CMK (cell line): ENCODE data around the gene DRD3.

Experiments
- DNase-seq: peaks from one replicate; pipeline ENCODE4 v3.0.0-alpha.2; 2010; ENCODE audit warnings: low read depth

Gene DRD3

DNA sequence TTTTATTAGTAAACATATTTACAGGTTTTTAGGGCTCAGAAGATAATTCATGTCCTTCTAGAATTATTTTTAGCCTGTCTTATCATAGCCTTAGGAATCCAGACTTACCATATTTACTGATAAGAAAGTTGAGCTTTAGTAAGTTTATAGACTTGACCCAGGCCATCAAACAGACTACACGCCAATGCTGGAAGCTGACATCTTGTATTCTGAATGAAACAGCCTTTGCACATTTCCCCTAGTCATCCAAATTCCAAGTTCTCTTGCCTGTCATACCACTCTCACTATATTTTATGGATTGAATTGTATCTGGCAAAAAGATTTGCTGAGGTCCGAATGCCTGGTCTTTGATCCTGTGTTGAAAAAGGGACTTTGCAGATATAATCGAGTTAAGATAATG, 58.6 kb downstream of the DRD3 start:
- no peak for DNase-seq

DNA sequence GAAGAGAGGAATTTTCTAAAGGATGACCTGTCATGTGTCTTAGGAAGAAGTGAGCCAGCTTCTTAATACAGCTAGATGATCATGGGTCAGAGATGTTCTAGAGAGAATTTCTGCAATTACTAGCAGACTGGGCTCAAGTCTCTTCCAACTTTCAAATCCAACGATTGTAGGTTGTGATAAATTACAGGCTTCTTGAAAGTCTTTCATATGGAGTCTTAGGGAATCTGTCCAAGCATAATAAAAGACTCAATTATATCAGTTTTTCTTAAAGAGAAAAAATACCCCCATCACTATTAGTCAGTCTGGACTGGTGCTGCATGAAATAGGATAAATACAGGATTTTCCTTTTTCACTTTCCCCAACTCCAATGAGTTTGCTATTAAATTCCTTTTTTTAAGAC, 59.1 kb downstream of the DRD3 start:
- no peak for DNase-seq

DNA sequence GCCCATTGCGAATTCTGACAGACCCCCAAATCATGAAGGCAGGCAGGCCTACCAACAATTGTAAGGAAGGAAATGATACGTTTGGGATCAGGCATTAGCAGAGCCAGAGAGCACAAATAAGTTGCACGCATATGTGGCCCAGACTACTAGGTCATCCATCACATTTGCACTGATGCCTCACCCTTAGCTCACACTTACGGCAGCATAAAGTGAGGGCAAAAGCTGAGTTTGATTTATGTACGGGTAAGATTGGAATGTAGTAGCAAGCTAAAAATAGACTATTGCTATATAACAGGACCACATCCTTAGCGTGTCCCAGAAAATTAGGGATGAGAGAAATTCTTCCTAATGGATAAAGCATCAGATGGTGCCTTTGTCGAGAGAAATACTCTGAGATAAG, 63.7 kb downstream of the DRD3 start:
- no peak for DNase-seq

DNA sequence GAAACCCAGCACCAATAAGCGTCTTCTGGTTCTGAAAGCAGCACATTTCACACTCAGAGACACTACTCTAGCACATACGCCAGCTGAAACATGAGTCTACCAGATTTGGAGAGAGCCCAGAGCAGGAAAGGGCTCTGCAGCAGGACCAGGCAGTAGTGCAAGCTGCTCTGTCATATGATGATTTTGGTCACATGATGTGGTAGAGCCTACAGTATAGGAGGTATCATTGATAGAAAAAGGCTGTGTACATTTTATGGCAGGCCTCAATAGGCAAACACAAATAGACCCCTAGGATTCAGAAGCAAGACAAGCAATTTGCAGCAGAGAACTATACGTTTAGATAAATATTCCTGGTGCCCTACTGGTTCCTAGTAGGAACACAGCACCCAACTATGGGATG, 64.1 kb downstream of the DRD3 start:
- DNase-seq: no peak

DNA sequence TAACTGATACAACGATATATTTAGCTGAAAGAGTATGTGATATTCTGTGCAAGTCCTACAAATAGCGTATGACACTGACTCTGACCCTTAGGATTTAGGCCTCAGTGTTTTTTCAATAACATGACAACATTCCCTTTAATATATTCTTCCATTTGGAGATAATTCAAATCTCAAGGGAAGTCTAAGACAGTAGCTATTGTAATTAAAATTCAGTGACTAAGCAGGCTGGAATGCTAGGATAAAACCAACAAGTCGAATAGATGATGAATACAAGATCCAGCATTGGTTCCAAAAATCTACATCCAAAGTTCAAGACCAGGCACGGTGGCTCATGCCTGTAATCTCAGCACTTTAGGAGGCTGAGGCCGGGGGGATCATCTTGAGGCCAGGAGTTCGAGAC, 66.2 kb downstream of the DRD3 start:
- DNase-seq: no peak

DNA sequence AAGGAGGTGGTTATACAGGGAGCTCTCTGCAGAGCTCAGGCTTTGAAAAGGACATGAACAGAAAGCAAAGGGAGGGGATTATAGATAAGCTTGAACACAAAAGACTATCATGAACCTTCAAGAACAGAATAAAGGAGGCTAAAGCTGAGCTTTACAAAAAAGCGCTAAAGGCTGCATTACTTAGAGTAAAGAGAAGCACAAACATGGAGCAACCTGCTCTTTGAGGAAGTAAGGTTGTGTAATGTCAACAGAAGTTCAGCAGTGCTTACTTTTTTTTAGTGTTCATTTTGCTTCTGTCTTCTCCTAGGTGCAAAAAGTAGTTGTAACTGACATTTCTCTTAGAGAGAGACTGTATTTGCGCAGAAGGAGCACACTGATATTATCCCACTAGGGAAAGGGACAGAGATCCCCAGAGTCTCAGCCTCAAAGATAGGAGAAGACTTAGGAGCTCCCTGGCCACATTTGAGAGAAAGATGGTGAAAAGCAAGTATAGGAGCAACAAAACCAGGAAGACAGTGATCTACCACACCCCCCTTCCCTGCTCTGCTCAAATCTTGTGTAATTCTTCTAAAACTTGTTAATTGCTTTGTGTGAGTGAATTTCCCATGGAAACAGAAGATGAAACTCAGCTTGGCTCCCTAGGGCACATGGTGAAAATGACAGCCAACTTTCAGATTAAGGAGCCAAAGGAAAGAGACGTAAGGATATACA, 67.6 kb downstream of the DRD3 start:
- DNase-seq: no peak

DNA sequence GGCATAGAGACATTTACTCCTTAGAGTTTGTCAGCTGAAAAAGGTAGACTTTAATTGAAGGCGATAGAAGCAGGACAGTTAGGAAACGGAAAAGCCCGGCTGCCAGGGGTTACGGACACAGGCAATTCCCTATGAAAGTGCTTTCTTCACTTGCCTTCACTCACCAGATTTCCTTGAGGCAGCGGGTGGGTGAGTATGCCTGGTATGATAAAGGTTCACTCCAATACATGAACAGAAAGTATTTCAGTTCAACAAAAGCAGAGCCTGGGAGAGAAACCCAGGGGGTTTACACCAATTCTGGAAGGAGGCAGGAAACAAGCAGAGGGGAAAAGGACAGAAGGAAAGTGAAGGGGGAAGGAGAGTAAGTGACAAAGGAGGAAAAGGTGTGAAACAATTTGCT, 68.4 kb downstream of the DRD3 start:
- no peak for DNase-seq

DNA sequence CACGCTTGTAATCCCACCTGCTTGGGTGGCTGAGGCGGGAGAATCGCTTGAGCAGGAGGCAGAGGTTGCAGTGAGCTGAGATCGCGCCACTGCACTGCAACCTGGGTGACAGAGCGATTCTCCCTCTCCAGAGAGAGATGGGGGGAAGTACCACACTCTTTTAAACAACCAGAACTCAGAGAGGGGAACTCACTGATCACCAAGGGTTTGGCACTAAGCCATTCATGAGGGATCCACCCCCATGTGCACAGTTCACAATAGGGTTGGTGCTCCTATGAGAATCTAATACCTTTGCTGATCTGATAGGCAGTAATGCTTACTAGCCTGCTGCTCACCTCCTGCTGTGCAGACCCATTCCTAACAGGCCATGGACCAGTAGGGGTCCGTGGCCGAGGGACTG, 70.7 kb downstream of the DRD3 start:
- no peak for DNase-seq

DNA sequence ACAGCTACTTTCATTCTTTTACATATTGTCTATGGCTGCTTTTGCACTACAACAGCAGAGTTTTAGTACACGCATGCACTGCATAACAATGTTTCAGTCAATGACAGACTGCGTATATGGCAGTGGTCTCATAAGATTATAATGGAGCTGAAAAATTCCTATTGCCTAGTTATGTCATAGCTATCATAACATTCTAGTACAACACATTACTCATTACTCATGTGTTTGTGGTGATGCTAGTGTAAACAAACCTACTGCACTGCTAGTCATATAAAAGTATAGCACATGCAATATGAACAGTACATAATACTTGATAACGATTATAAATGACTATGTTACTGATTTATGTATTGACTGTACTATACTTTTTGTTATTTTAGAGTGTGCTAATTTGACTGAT, 74.4 kb downstream of the DRD3 start:
- DNase-seq: no peak

DNA sequence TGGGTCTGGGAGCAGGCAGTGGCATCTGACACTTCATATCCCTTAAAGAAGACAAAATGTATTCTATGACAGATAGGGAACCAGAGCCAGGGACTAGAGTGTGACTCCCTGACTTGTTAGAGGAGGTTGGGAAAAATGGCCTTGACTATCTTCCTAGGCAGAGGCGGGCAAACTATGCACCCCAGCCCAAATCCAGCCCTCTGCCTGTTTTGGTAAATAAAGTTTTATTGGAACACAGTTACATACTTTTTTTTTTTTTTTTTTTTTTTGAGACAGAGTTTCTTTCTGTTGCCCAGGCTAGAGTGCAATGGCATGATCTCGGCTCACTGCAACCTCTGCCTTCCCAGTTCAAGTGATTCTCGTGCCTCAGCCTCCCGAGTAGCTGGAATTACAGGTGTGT, 75.0 kb downstream of the DRD3 start:
- no peak for DNase-seq

DNA sequence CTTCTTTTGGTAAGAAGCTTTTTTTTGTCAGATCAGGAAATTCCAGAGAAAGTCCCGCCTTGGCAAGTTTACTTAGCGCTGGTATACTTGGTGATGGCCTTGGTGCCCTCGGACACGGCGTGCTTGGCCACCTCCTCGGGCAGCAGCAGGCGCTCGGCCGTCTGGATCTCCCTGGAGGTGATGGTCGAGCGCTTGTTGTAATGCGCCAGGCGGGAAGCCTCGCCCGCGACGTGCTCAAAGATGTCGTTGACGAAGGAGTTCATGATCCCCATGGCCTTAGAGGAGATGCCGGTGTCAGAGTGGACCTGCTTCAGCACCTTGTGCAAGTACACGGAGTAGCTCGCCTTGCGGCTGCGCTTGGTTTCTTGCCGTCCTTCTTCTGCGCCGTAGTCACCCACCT, 75.7 kb downstream of the DRD3 start:
- DNase-seq: no peak

DNA sequence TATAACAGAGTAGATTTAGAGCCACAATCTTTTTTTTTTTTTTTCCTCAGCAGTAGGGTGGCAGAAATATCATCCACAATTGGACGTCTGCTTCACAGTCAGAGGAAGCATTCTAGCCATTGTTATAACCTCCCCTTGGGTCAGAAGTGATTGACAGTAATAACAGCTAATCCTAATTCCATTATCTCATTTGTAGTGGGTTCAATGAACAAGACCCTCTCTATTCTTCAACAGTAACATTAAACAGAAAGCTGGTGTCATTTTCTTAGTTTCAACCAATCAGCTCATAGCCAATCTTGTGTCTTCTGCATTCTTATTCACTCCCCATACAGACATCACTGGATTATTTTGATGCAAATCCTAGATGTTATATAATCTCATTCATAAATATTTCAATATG, 77.8 kb downstream of the DRD3 start:
- DNase-seq: no peak

DNA sequence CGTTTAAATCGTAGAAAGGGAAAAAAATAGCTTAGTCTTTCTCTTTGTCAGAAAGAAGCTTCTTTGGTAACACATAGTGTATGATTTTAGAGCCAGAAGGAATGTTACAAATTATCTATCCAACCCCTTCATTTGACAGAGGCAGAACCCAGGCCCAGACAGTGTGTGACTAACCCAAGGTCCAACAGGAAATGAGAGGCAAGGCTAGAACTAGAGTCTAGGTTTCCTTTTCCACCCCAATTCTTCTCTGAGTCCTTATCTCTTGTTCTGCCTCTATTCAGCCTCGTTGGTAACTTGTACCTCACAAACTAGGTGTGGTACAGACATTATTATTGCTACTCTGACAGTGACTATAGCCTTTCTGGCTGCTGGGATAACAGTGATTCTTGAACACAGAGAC, 83.1 kb downstream of the DRD3 start:
- no peak for DNase-seq

DNA sequence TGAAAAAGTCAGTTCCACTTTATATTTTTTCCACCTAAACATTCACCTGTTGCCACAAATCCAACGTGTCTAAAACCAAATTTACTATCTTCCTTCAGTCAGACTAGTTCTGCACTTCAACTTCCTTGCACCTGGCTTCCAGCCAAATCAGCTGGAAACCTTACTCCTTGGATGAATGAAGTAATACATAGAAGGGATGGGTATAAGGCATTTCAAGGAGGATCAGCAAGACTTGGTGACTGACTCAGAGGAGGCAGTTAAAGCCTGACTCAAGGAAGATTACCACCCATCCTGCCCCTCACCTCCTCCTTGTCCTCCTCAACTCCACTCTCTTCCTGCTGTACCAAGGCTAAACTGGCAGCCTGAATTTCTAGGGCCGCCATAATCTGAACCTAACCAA, 85.3 kb downstream of the DRD3 start:
- DNase-seq: no peak

DNA sequence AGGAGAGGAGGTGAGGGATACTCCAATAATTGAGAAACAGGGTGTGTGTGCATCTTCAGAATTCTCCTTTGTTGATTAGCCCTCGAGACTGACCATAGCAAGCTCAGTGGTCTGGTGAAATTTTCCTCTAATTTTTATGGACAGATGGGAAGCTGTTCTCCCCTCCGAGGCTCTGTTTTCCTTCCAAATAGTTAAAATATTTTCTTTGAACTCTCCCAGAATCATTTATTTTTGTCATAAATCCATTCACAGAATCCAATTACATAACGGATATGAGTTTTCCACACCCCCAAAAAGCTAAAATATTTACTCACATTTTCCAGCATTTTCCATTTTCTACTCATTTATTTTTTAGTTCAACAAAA, 85.9 kb downstream of the DRD3 start:
- no peak for DNase-seq

DNA sequence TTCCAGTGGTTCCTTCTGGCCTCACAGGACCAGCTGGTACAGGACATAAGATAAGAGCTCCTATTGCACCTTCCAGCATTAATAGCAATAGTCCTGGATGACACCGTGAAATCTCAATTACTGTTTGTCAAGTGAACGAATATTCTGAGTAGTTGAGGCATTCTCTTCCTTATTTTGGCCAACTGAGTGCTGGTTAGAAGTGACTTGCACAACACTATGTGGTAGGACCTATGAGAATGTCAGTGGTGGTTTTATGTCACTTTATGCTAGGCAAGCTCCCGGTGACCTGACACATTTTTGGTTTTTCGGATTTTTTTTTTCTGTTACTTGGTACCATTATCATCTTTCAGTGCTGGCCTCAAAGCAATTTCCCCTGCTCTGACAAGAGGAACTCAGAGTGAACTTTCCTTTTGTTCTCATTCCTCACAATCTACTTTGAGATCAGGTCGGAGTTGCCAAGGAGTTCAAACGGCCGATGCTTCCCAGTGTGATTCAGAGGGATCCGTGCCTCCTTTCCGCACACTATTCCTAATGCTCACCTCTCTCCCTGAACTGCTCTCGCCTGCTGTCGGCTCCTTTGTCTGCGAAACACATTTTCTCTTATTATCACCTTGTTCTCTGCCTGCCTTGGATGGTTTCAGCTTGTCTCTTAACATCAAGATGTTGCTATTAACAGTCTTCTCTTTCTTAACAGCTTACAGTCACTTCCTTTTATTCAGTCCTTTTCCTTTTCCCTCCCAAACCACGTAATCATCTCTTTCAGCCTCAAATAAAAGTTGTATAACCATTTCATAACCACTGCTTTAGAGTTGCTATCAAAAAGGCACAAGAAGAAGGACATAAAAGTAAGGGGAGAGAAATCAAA, 86.5 kb downstream of the DRD3 start:
- no peak for DNase-seq

DNA sequence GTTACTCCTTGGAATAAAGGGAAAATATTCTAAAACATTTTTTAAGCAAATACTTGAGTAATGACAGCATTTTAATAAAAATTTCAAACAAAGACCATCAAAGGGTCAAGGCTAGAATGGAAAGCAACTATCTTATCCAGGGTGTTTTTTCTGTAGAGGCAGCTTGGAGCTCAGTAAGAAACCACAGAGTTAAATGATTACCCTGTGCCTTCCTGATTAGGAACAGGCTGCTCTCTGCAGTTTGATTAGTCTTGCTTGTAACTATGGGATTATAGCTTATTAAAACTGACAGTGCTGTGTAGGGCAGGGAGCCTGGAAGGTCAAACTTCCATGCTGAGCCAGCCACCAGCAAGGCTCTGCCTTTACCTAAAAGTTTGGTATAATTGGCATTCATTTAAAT, 89.2 kb downstream of the DRD3 start:
- DNase-seq: no peak

DNA sequence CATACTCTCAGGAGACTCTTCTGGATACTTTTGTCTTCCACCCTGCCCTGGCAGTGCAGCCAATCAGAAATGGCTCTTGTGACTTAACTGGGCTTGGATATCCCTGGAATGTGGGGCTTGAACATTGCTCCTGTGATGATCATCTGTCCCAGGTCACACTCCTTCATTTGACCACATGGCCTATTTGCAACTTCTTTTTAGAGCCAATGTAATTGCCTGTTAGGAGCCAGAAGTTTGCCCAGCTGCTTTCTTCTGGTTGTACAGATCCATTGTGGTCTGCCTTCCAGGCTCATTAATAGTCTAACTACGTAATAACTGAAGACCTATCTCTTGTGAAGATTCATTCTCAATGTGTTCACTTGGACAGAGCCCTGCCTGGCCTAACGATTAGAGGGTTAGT, 92.5 kb downstream of the DRD3 start:
- no peak for DNase-seq

DNA sequence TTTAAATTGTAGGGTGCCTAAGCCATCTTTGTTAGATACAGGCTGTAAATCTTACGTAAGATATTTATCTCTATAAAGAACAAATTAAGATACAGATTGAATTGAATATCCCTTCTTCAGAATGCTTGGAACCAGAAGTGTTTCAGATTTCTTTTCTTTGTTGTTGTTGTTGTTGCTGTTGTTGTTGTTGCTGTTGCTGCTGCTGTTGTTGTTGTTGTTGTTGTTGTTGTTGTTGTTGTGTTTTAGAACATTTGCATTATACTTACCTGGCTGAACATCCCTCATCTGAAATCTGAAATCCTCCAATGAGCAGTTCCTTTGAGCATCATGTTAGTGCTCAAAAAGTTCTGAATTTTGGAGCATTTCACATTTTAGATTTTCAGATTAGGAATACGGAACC, 95.7 kb downstream of the DRD3 start:
- DNase-seq: no peak

DNA sequence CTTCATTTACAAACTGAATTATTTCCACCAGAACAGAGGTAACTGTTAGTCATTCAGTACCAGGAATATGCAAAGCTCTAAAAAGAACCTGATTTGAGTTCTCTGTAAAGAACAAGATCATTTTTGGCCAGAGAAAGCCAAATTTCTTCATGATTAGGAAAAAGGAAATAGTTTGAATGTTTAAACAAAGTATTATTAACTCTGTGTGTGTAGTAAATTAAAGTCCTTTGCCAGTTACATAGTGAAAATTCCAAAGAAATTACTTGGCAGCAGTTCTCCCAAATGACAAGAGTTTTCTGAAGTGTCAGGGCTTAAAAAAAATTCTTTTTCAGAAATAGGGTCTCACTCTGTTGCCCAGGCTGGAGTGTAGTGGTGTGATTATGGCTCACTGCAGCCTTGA, 97.8 kb downstream of the DRD3 start:
- no peak for DNase-seq

DNA sequence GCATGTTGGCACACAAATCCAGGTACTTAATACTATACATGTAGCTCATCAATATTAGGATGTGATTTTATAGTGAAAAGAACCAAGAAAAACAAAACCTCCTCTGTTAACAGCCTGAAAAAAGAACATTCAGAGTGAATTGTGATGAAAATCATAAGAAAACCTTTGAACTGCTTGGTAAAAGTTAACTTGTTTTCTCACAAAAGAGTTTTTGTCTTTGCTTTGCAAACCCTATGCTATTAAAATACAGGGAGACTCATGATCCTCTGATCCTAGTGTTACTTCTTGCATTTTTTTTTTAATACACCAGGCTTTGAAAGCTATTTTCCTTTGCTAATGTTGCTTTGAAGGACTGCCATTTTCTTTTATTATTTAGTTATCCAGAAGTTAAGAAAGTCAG, 98.7 kb downstream of the DRD3 start:
- no peak for DNase-seq

DNA sequence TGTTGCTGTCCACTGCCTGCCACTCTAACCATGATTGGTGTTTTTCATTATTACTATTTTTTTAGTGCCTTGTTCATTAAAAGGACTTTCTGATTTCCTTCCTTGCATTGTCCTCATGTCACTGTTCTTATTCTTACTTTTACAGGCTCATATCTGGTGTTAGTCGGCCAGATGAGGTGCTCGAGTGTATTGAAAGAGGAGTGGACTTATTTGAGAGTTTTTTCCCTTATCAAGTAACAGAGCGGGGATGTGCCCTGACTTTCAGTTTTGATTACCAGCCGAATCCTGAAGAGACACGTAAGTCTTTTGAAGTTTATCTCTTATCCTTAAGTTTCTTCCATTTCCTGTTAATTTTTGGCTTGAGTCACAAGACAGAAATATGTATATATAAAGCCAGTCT, 99.1 kb downstream of the DRD3 start:
- DNase-seq: no peak

DNA sequence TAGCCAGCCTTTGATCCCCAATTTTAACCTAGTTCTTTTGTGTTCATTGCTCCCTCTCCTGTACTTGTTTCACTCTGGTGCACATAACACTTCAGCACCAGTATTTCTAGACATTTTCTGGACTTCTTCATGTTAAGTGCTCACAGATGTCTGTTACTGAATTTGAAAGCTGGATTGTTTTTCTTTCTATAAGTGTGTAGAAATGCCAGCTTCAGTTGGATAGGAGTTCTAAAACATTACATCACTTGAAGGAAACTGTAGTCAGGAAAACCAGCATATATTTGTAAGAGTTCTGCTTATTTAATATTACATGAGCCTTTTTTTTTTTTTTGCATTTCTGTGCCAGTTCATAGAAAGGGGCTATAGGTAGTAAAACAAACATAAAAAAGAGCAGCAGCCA, 100.7 kb downstream of the DRD3 start:
- DNase-seq: no peak
